Smooth muscle cell (in vitro differentiated cells): Measurements from ENCODE around the gene ABCC8. TPM values are rescaled to one million over a fixed set of nuclear protein-coding genes. Genes with fewer than 3 reads are reported as not detected.

Experiments used
- DNase-seq: peaks from one replicate; lab custom pipeline; 2025; ENCODE audit not compliant: unreplicated experiment; lab: John Stamatoyannopoulos, UW
- H2AFZ ChIP-seq: fragments of 200-600 bp; sonication (generic); 2 replicates; pipeline ENCODE4 v1.6.0; 2016; ENCODE audit warnings: antibody characterized with exemption, low read depth, mild to moderate bottlenecking
- H3F3A ChIP-seq: fragments of 200-600 bp; sonication (generic); 2 replicates; pipeline ENCODE4 v1.6.0; 2017; ENCODE audit warnings: antibody characterized with exemption, low read depth
- H3K27ac ChIP-seq: fragments of 200-600 bp; sonication (generic); 2 replicates; pipeline ENCODE4 v1.5.1; 2016; ENCODE audit warnings: low read depth, mild to moderate bottlenecking
- H3K27me3 ChIP-seq: fragments of 200-600 bp; sonication (generic); 2 replicates; pipeline ENCODE4 v1.6.1; 2016; ENCODE audit warnings: low read depth, mild to moderate bottlenecking
- H3K36me3 ChIP-seq: fragments of 200-600 bp; sonication (generic); 2 replicates; pipeline ENCODE4 v1.5.1; 2016; ENCODE audit warnings: low read depth
- H3K4me1 ChIP-seq: fragments of 200-600 bp; sonication (generic); 2 replicates; pipeline ENCODE4 v1.5.1; 2016; ENCODE audit warnings: low read depth
- H3K4me2 ChIP-seq: fragments of 200-600 bp; sonication (generic); 2 replicates; pipeline ENCODE4 v1.6.0; 2016; ENCODE audit warnings: mild to moderate bottlenecking
- H3K4me3 ChIP-seq: fragments of 200-600 bp; sonication (generic); 2 replicates; pipeline ENCODE4 v1.5.1; 2016; ENCODE audit warnings: mild to moderate bottlenecking
- H3K79me2 ChIP-seq: fragments of 200-600 bp; sonication (generic); 2 replicates; pipeline ENCODE4 v1.6.0; 2016; ENCODE audit warnings: low read depth, mild to moderate bottlenecking
- H3K9ac ChIP-seq: fragments of 200-600 bp; sonication (generic); 2 replicates; pipeline ENCODE4 v1.6.0; 2016; ENCODE audit warnings: low read depth
- H3K9me3 ChIP-seq: fragments of 200-600 bp; sonication (generic); replicated peaks from 2 replicates; pipeline ENCODE4 v1.5.1; 2016; ENCODE audit warnings: low read depth
- H4K20me1 ChIP-seq: fragments of 200-600 bp; sonication (generic); 2 replicates; pipeline ENCODE4 v1.6.0; 2016; ENCODE audit warnings: low read depth
- CTCF ChIP-seq: fragments of 200-600 bp; sonication (generic); IDR thresholded peaks from 2 replicates; pipeline ENCODE4 v1.5.1; 2017; ENCODE audit warnings: borderline replicate concordance, mild to moderate bottlenecking, antibody characterized with exemption; ENCODE audit not compliant: insufficient read depth, poor library complexity, severe bottlenecking
- WGBS: methylation state at CpG from one replicate; pipeline ENCODE4 v1.1.7; 2016; ENCODE audit warnings: low lambda C conversion rate; 5-methylcytosine and 5-hydroxymethylcytosine counted together
- polyA plus RNA-seq: library from polyadenylated mRNA; unstranded; fragments of >200 nt; fragmentation: Nextera tagmentation; extraction: Ambion mirVana; gene quantifications from 2 replicates; pipeline ENCODE4 v1.2.1, GENCODE V29; 2016
- total RNA-seq: library from RNA; depleted of rRNA; stranded (reverse); fragments of >200 nt; gene quantifications from 2 replicates; pipeline ENCODE4 v1.2.3, GENCODE V29; 2014

ABCC8 gene
- total and polyA plus RNA-seq, 2 experiments from 2014 or later: not detected

- no peaks in the 10 kb centered on the region for H4K20me1 ChIP-seq
- no peak overlapping the region for H3K4me3 ChIP-seq
- no peak overlapping the region for H2AFZ ChIP-seq
- no peaks in the 10 kb centered on the region for H3F3A ChIP-seq
- no peak for DNase-seq
- no peak overlapping the region for H3K4me2 ChIP-seq
- 90% methylated on average over 7 of the region's 7 CpGs for WGBS
- no peaks in the 10 kb centered on the region for H3K9me3 ChIP-seq
- H3K27me3 ChIP-seq: no peaks in the 10 kb centered on the region
- no peaks in the 10 kb centered on the region for H3K36me3 ChIP-seq
- H3K79me2 ChIP-seq: no peaks in the 10 kb centered on the region
- no peak for TF ChIP-seq CTCF
- no peak overlapping the region for H3K9ac ChIP-seq
- H3K4me1 ChIP-seq: no peaks in the 10 kb centered on the region
- H3K27ac ChIP-seq: no peak overlapping the region
These were observed 97.1 kb downstream of the ABCC8 start for GRCh38 chr11:17379383-17380180.

- 85% methylated on average over 2 of the region's 2 CpGs for WGBS
- Histone ChIP-seq H2AFZ (no peak overlapping the region), H3K79me2 (no peaks in the 10 kb centered on the region), H3K4me2 (no peak overlapping the region), H3K9ac (no peak overlapping the region), H3F3A (no peaks in the 10 kb centered on the region), H3K9me3 (no peaks in the 10 kb centered on the region), H3K36me3 (no peaks in the 10 kb centered on the region), H3K4me1 (no peaks in the 10 kb centered on the region), H3K27me3 (no peaks in the 10 kb centered on the region), H4K20me1 (no peaks in the 10 kb centered on the region), H3K27ac (no peak overlapping the region), H3K4me3 (no peak overlapping the region)
- no peak for TF ChIP-seq CTCF
- DNase-seq: no peak
These were observed 98.0 kb downstream of the ABCC8 start for GRCh38 chr11:17378655-17379054.

GRCh38 chr11:17376493-17376892 is 100.2 kb downstream of the ABCC8 start:
- peaks cover 12% of the 10 kb centered on the region for H3K36me3 ChIP-seq
- no peak for DNase-seq
- peaks cover 3% of the 10 kb centered on the region for H3K9me3 ChIP-seq
- no peaks in the 10 kb centered on the region for H3K4me1 ChIP-seq
- no peak overlapping the region for H2AFZ ChIP-seq
- TF ChIP-seq CTCF: no peak
- WGBS: 76% methylated on average over 3 of the region's 3 CpGs
- H3K9ac ChIP-seq: no peak overlapping the region
- no peaks in the 10 kb centered on the region for H3F3A ChIP-seq
- H4K20me1 ChIP-seq: no peaks in the 10 kb centered on the region
- H3K27ac ChIP-seq: no peak overlapping the region
- no peaks in the 10 kb centered on the region for H3K79me2 ChIP-seq
- no peak overlapping the region for H3K4me2 ChIP-seq
- no peak overlapping the region for H3K4me3 ChIP-seq
- no peaks in the 10 kb centered on the region for H3K27me3 ChIP-seq

- 97% methylated on average over 5 of the region's 5 CpGs for WGBS
- peaks cover 19% of the 10 kb centered on the region for H3K36me3 ChIP-seq
These were observed 101.1 kb downstream of the ABCC8 start for GRCh38 chr11:17375547-17375946.

More at GRCh38 chr11:17375547-17375946, 101.1 kb downstream of the ABCC8 start:
- H4K20me1 ChIP-seq: no peaks in the 10 kb centered on the region
- no peaks in the 10 kb centered on the region for H3F3A ChIP-seq
- H3K4me2 ChIP-seq: no peak overlapping the region
- H3K9ac ChIP-seq: no peak overlapping the region
- no peak overlapping the region for H2AFZ ChIP-seq
- no peaks in the 10 kb centered on the region for H3K4me1 ChIP-seq
- no peak for TF ChIP-seq CTCF
- H3K4me3 ChIP-seq: no peak overlapping the region
- peaks cover 3% of the 10 kb centered on the region for H3K9me3 ChIP-seq
- no peaks in the 10 kb centered on the region for H3K79me2 ChIP-seq
- DNase-seq: no peak
- H3K27me3 ChIP-seq: no peaks in the 10 kb centered on the region
- no peak overlapping the region for H3K27ac ChIP-seq
